SHP77 treated with DMSO at 0.1 percent for 48 hours (cell line): ENCODE results near the gene CYP21A2.

Source experiments
- DNase-seq: peaks from one replicate; lab custom pipeline; 2025; lab: John Stamatoyannopoulos, UW

The CYP21A2 gene

GRCh38 chr6:32083812-32084768, 45.9 kb downstream of the CYP21A2 start:
- DNase-seq = no peak

- no peak for DNase-seq
These were observed 46.6 kb downstream of the CYP21A2 start for GRCh38 chr6:32084780-32085179.

- DNase-seq = no peak
These were observed 47.7 kb downstream of the CYP21A2 start for GRCh38 chr6:32085759-32086459.

- no peak for DNase-seq
These were observed 48.7 kb downstream of the CYP21A2 start for GRCh38 chr6:32086661-32087573.

GRCh38 chr6:32087574-32088486, 49.6 kb downstream of the CYP21A2 start:
- DNase-seq = peak; percentile 17

- DNase-seq = no peak
These were observed 50.4 kb downstream of the CYP21A2 start for GRCh38 chr6:32088487-32089049.

- no peak for DNase-seq
These were observed 51.0 kb downstream of the CYP21A2 start for GRCh38 chr6:32089082-32089828.
